ENCODE measurements around the gene TSSK3.

- TF ChIP-seq ZNF354B (CRISPR knock-in tag; IDR thresholded peaks at IDR 0.05) (no peak), NONO (IDR thresholded peaks at IDR 0.05; ENCODE audit: low read depth in 2 of 2, low read length in 1 of 2) (no peak), ZFP1 (CRISPR knock-in tag; IDR thresholded peaks at IDR 0.05) (no peak), TOE1 (IDR thresholded peaks at IDR 0.05; ENCODE audit: borderline replicate concordance) (no peak), TOE1 (CRISPR knock-in tag; IDR thresholded peaks at IDR 0.05; ENCODE audit: borderline replicate concordance, low read depth) (no peak), POLR2A (conservative IDR thresholded peaks at IDR 0.05) (no peak), ZFP36 (IDR thresholded peaks at IDR 0.05; ENCODE audit: low read depth, low read length, partially characterized antibody) (no peak), CBX8 (IDR thresholded peaks at IDR 0.05; ENCODE audit: borderline replicate concordance, extremely low read depth, low read depth, low read length, poor library complexity, severe bottlenecking) (no peak)
- TF ChIP-seq, protein P1, sequence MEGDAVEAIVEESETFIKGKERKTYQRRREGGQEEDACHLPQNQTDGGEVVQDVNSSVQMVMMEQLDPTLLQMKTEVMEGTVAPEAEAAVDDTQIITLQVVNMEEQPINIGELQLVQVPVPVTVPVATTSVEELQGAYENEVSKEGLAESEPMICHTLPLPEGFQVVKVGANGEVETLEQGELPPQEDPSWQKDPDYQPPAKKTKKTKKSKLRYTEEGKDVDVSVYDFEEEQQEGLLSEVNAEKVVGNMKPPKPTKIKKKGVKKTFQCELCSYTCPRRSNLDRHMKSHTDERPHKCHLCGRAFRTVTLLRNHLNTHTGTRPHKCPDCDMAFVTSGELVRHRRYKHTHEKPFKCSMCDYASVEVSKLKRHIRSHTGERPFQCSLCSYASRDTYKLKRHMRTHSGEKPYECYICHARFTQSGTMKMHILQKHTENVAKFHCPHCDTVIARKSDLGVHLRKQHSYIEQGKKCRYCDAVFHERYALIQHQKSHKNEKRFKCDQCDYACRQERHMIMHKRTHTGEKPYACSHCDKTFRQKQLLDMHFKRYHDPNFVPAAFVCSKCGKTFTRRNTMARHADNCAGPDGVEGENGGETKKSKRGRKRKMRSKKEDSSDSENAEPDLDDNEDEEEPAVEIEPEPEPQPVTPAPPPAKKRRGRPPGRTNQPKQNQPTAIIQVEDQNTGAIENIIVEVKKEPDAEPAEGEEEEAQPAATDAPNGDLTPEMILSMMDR (IDR thresholded peaks at IDR 0.05 in 2 of 3, conservative IDR thresholded peaks at IDR 0.05 in 1 of 3; ENCODE audit: insufficient read depth in 2 of 3, low read depth in 1 of 3, low read length in 3 of 3): no peak
Observed at GRCh38 chr1:32404946-32405345, 42.6 kb downstream of the TSSK3 start.
